Adrenal gland (tissue), 5 donors: ENCODE results near the gene LZTFL1.

ENCODE experiments used
- CTCF ChIP-seq, 6 experiments: fragments of 450-650 bp in 4 of 6; fragments of 200-600 bp in 2 of 6; sonication (generic) in 1 of 6; IDR thresholded peaks; 1 replicate in 5 of 6; 2 replicates in 1 of 6; pipeline versions ENCODE4 v1.5.1 to v1.8.0; 2016 to 2021; ENCODE audit warnings: antibody characterized with exemption in 6 of 6, mild to moderate bottlenecking in 2 of 6, moderate library complexity in 1 of 6
- POLR2A ChIP-seq, 2 donors: fragments of 450-650 bp; IDR thresholded peaks; one replicate each; pipeline ENCODE4 v1.6.1; 2017; ENCODE audit warnings: antibody characterized with exemption in 2 of 2, mild to moderate bottlenecking in 2 of 2, moderate library complexity in 1 of 2
- donor health status: DM: no; HTN: no; CAD: no.

GRCh38 chr3:45790596-45790995, 51.3 kb downstream of the LZTFL1 start:
- TF ChIP-seq CTCF (IDR thresholded peaks at IDR 0.05) (no peak), POLR2A (IDR thresholded peaks at IDR 0.05) (no peak)
